CD14-positive monocyte (primary cell): ENCODE measurements around the gene DENND4B. TPM values are rescaled to one million over a fixed set of nuclear protein-coding genes. Genes with fewer than 3 reads are reported as not detected.

Experiments used
- DNase-seq, 3 donors: peaks; one replicate each; pipeline ENCODE4 v3.0.0-alpha.2; 2011 to 2022
- H2AFZ ChIP-seq: 2 replicates; pipeline ENCODE4 v1.6.0; 2012; ENCODE audit warnings: mild to moderate bottlenecking, low read depth, low read length, inconsistent platforms; ENCODE audit not compliant: insufficient read depth, poor library complexity, severe bottlenecking
- H3K27ac ChIP-seq, 2 donors: 1 replicate in 1 of 2; 2 replicates in 1 of 2; pipeline ENCODE4 v1.5.1; 2012 to 2013; ENCODE audit warnings: low read length in 2 of 2, control low read depth in 1 of 2, inconsistent platforms in 1 of 2, low read depth in 1 of 2, mild to moderate bottlenecking in 1 of 2
- H3K27me3 ChIP-seq, 2 donors: one replicate each; pipeline versions ENCODE4 v1.6.0 to v1.6.1; 2011 to 2013; ENCODE audit warnings: low read length in 2 of 2; ENCODE audit not compliant: control insufficient read depth in 2 of 2, insufficient read depth in 2 of 2
- H3K36me3 ChIP-seq, 2 donors: replicated peaks in 1 of 2; 1 replicate in 1 of 2; 2 replicates in 1 of 2; pipeline versions ENCODE4 v1.5.1 to v1.6.1; 2012 to 2013; ENCODE audit warnings: low read length in 2 of 2, control low read depth in 1 of 2, inconsistent platforms in 1 of 2, mild to moderate bottlenecking in 1 of 2; ENCODE audit not compliant: insufficient read depth in 2 of 2, control insufficient read depth in 1 of 2
- H3K4me1 ChIP-seq, 2 donors: 1 replicate in 1 of 2; 2 replicates in 1 of 2; pipeline versions ENCODE4 v1.5.1 to v1.6.1; 2012 to 2013; ENCODE audit warnings: low read length in 2 of 2, control low read depth in 1 of 2, inconsistent platforms in 1 of 2, mild to moderate bottlenecking in 1 of 2, moderate library complexity in 1 of 2; ENCODE audit not compliant: insufficient read depth in 2 of 2, control insufficient read depth in 1 of 2
- H3K4me2 ChIP-seq: replicated peaks from 2 replicates; pipeline ENCODE3; 2012; ENCODE audit warnings: low read length, moderate library complexity, mild to moderate bottlenecking; ENCODE audit not compliant: poor library complexity, severe bottlenecking; ENCODE audit errors: extremely low read depth
- H3K4me3 ChIP-seq, 3 experiments: fragments of 200-600 bp in 1 of 3; sonication (generic) in 1 of 3; replicated peaks in 1 of 3; 1 replicate in 2 of 3; 2 replicates in 1 of 3; pipeline ENCODE4 v1.5.1; 2011 to 2013; ENCODE audit warnings: low read length in 3 of 3, mild to moderate bottlenecking in 3 of 3, control low read depth in 2 of 3, low read depth in 2 of 3, inconsistent platforms in 1 of 3, moderate library complexity in 1 of 3
- H3K79me2 ChIP-seq: 2 replicates; pipeline ENCODE4 v1.6.0; 2012; ENCODE audit warnings: mild to moderate bottlenecking, control low read depth, inconsistent platforms, low read length, moderate library complexity; ENCODE audit not compliant: insufficient read depth
- H3K9ac ChIP-seq: 2 replicates; pipeline ENCODE4 v1.6.0; 2017; ENCODE audit warnings: low read length, mild to moderate bottlenecking; ENCODE audit not compliant: insufficient read depth, poor library complexity, severe bottlenecking
- H3K9me3 ChIP-seq, 2 donors: replicated peaks in 1 of 2; 1 replicate in 1 of 2; 2 replicates in 1 of 2; pipeline versions ENCODE4 v1.5.1 to v1.6.1; 2012 to 2013; ENCODE audit warnings: low read length in 2 of 2, control low read depth in 1 of 2; ENCODE audit not compliant: control insufficient read depth in 1 of 2, insufficient read depth in 1 of 2
- H4K20me1 ChIP-seq: 2 replicates; pipeline ENCODE4 v1.6.0; 2012; ENCODE audit warnings: mild to moderate bottlenecking, low read length, control low read depth, moderate library complexity; ENCODE audit not compliant: insufficient read depth
- H3K27ac Mint-ChIP-seq, 7 donors: one replicate each; pipeline ENCODE4 v1.8.0; 2020; ENCODE audit warnings: mild to moderate bottlenecking in 7 of 7, mixed read lengths in 7 of 7, moderate library complexity in 6 of 7, inconsistent platforms in 2 of 7
- H3K27me3 Mint-ChIP-seq, 3 donors: one replicate each; pipeline ENCODE4 v1.8.0; 2021 to 2022; ENCODE audit warnings: low read depth in 3 of 3, mild to moderate bottlenecking in 3 of 3, mixed read lengths in 3 of 3, moderate library complexity in 3 of 3, inconsistent platforms in 1 of 3
- H3K36me3 Mint-ChIP-seq, 2 donors: one replicate each; pipeline ENCODE4 v1.8.0; 2020; ENCODE audit warnings: mixed read lengths in 2 of 2, inconsistent platforms in 1 of 2, mild to moderate bottlenecking in 1 of 2
- H3K4me1 Mint-ChIP-seq: one replicate; pipeline ENCODE4 v1.8.0; 2020; ENCODE audit warnings: mild to moderate bottlenecking, mixed read lengths
- H3K4me3 Mint-ChIP-seq, 2 donors: one replicate each; pipeline ENCODE4 v1.8.0; 2020; ENCODE audit warnings: mild to moderate bottlenecking in 2 of 2, mixed read lengths in 2 of 2, moderate library complexity in 1 of 2
- H3K9me3 Mint-ChIP-seq, 7 donors: one replicate each; pipeline ENCODE4 v1.8.0; 2020 to 2022; ENCODE audit warnings: mixed read lengths in 7 of 7, mild to moderate bottlenecking in 6 of 7, moderate library complexity in 6 of 7, inconsistent platforms in 2 of 7
- CTCF ChIP-seq: fragments of 200-600 bp; IDR thresholded peaks from one replicate; pipeline ENCODE4 v1.8.0; 2022; ENCODE audit warnings: antibody characterized with exemption, mild to moderate bottlenecking
- WGBS: methylation state at CpG from one replicate; pipeline ENCODE4 v1.1.5; 2013; ENCODE audit warnings: missing lambda C conversion rate; ENCODE audit not compliant: insufficient coverage; 5-methylcytosine and 5-hydroxymethylcytosine counted together
- intact Hi-C, 2 donors: fragments of 100-400 bp; cut with micrococcal nuclease; formaldehyde crosslinking; loops; one replicate each; pipeline versions ENCODE4 v1.15.0 to v1.15.1; 2023
- polyA plus RNA-seq, 3 donors: library from polyadenylated mRNA; depleted of rRNA in 1 of 3; unstranded in 2 of 3; stranded (reverse) in 1 of 3; fragments of 300-500 nt in 2 of 3; fragments of >200 nt in 1 of 3; fragmentation: Illumina TruSeq in 2 of 3; gene quantifications; 1 replicate in 2 of 3; 2 replicates in 1 of 3; pipeline ENCODE4 v1.2.3, GENCODE V29; 2012 to 2021

DENND4B gene
- polyA plus RNA-seq, 3 donors, result 7.8 to 324 (median 10.9) TPM

DNA sequence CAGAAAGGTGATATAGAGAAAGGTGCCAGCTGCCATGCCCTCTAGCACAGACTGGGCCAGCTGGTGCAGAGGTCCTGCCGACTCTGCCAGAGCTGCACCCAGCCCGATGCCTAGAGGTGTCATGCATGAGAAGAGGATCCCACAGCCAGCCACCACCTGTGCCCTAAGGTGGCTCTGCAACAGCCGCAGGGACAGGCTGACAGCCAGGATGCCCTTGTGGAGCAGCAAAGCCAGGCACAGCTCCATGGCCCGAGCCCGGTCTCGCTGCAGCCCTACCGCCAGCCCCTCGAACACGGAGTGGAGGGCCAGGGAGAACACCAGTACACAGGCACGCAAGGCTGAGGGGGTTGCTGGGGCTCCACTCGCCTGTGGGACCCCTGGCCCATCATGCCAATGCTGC, 13.7 kb upstream of the DENND4B start:
- peaks cover 62 to 77% of the 10 kb centered on the region in 2 donors for H3K4me1 ChIP-seq
- peaks cover 10 to 27% of the 10 kb centered on the region in 2 donors for H3K36me3 ChIP-seq
- H3K4me2 ChIP-seq, result no peak overlapping the region
- Mint-ChIP-seq H3K4me3 (no peak overlapping the region), H3K27ac (peak overlapping the region in 5 of 7 donors; percentile 30 to 92 (median 70)), H3K36me3 (peaks cover 17 to 31% of the 10 kb centered on the region in 2 donors), H3K4me1 (peaks cover 65% of the 10 kb centered on the region), H3K27me3 (no peaks in the 10 kb centered on the region), H3K9me3 (peaks cover 0 to 4% (median 0%) of the 10 kb centered on the region in 7 donors)
- TF ChIP-seq CTCF, result no peak
- WGBS, result 98% methylated on average over 11 of the region's 11 CpGs
- H3K9me3 ChIP-seq, result no peaks in the 10 kb centered on the region
- intact Hi-C loops, result loop anchor here in 1 of 2 donors (5.0 kb wide), 1 partner anchor 168 kb away; no protein-coding TSS in a partner anchor
- peak overlapping the region in 1 of 2 donors; percentile 11 for H3K27ac ChIP-seq
- DNase-seq, result no peak
- no peak overlapping the region for H3K4me3 ChIP-seq
- H3K79me2 ChIP-seq, result peaks cover 83% of the 10 kb centered on the region
- no peak overlapping the region for H2AFZ ChIP-seq
- peaks cover 42% of the 10 kb centered on the region for H4K20me1 ChIP-seq
- no peaks in the 10 kb centered on the region for H3K27me3 ChIP-seq
- no peak overlapping the region for H3K9ac ChIP-seq

DNA sequence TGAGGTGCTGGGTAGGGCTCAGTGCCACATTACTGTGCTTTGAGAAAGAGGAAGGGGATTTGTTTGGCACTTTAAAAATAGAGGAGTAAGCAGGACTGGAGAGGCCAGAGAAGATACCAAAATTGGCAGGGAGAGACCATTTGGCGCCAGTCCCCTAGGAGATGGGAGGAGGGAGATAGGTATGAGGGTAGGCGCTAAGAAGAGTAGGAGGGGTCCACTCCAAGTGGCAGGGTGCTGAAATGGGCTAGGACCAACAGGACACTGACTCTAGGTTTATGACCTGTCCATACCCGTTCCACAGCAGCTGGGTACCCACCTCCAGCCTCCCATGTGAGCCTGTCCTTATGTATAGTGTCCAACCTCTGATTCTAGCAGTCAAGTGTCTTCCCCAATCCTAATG, 12.9 kb upstream of the DENND4B start:
- Mint-ChIP-seq H3K36me3 (peaks cover 22 to 39% of the 10 kb centered on the region in 2 donors), H3K27me3 (no peaks in the 10 kb centered on the region), H3K4me3 (peak overlapping the region in 1 of 2 donors; percentile 98), H3K9me3 (peaks cover 0 to 4% (median 0%) of the 10 kb centered on the region in 7 donors), H3K4me1 (peaks cover 64% of the 10 kb centered on the region), H3K27ac (peak overlapping the region in 6 of 7 donors; percentile 52 to 98 (median 76))
- Histone ChIP-seq H3K4me3 (peak overlapping the region in 1 of 3 experiments; percentile 97), H3K27me3 (no peaks in the 10 kb centered on the region), H4K20me1 (peaks cover 49% of the 10 kb centered on the region), H3K4me1 (peaks cover 60 to 74% of the 10 kb centered on the region in 2 donors), H3K27ac (peak overlapping the region; percentile 7 to 11), H3K79me2 (peaks cover 84% of the 10 kb centered on the region), H3K36me3 (peaks cover 16 to 35% of the 10 kb centered on the region in 2 donors), H3K4me2 (no peak overlapping the region), H3K9me3 (no peaks in the 10 kb centered on the region), H3K9ac (no peak overlapping the region), H2AFZ (no peak overlapping the region)
- DNase-seq, result no peak
- intact Hi-C loops, result loop anchor here in 1 of 2 donors (5.0 kb wide), 1 partner anchor 37 kb away; the partner anchor contains the start of gene GATAD2B
- WGBS, result 83% methylated on average over 1 of the region's 3 CpGs
- TF ChIP-seq CTCF, result no peak
